ENCODE data around the gene LAGE3. TPM values are rescaled to one million over a fixed set of nuclear protein-coding genes. Genes with fewer than 3 reads are reported as not detected.

LAGE3 gene
- total and polyA plus RNA-seq, 8 donors: 14.9 to 24.2 (median 19.5) TPM

DNA sequence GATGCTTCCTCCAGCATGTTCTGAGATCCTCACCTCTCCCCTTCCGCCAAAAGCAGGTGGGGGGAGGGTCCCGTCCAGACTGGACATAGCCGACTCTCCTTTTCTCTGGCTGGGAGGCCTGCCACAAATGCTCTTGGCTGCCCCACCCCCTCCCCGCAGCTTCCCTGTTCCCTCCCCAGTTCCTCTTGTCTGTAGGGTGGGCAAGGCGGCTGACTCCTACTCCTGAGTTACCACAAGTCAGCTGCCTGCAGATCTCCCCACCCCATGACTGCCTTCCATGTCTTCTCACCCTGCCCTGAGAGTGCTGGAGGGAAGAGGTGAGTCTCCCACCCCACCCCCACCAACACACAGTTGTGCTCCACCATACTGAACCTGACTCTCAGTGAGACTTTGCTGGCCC is 47.7 kb downstream of the LAGE3 start:
- intact Hi-C loops (cut with DNase I): no loop called here
- H3K4me3 ChIP-seq: peak overlapping the region in 1 of 2 donors; percentile 80
- no peaks in the 10 kb centered on the region for H3K9me3 ChIP-seq
- no peaks in the 10 kb centered on the region for H3K27me3 ChIP-seq
- H3K4me1 ChIP-seq: peaks cover 0 to 41% of the 10 kb centered on the region in 2 donors
- peak overlapping the region; percentile 39 to 80 for H3K27ac ChIP-seq
- H3K36me3 ChIP-seq: peaks cover 0 to 44% of the 10 kb centered on the region in 2 donors
- TF ChIP-seq, protein P1, sequence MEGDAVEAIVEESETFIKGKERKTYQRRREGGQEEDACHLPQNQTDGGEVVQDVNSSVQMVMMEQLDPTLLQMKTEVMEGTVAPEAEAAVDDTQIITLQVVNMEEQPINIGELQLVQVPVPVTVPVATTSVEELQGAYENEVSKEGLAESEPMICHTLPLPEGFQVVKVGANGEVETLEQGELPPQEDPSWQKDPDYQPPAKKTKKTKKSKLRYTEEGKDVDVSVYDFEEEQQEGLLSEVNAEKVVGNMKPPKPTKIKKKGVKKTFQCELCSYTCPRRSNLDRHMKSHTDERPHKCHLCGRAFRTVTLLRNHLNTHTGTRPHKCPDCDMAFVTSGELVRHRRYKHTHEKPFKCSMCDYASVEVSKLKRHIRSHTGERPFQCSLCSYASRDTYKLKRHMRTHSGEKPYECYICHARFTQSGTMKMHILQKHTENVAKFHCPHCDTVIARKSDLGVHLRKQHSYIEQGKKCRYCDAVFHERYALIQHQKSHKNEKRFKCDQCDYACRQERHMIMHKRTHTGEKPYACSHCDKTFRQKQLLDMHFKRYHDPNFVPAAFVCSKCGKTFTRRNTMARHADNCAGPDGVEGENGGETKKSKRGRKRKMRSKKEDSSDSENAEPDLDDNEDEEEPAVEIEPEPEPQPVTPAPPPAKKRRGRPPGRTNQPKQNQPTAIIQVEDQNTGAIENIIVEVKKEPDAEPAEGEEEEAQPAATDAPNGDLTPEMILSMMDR (IDR thresholded peaks at IDR 0.05): no peak
- ATAC-seq (peak; percentile 5), DNase-seq (peak in 1 of 4 donors; percentile 71)

GRCh38 chrX:154430916-154431315 is 48.2 kb downstream of the LAGE3 start:
- Histone ChIP-seq H3K27me3 (no peaks in the 10 kb centered on the region), H3K4me1 (peaks cover 0 to 37% of the 10 kb centered on the region in 2 donors), H3K9me3 (no peaks in the 10 kb centered on the region), H3K27ac (peak overlapping the region; percentile 39 to 80), H3K4me3 (peak overlapping the region in 1 of 2 donors; percentile 80), H3K36me3 (peaks cover 0 to 43% of the 10 kb centered on the region in 2 donors)
- ATAC-seq (no peak), DNase-seq (no peak)
- TF ChIP-seq, protein P1 (IDR thresholded peaks at IDR 0.05): no peak
- intact Hi-C loops (cut with DNase I): no loop called here

DNA sequence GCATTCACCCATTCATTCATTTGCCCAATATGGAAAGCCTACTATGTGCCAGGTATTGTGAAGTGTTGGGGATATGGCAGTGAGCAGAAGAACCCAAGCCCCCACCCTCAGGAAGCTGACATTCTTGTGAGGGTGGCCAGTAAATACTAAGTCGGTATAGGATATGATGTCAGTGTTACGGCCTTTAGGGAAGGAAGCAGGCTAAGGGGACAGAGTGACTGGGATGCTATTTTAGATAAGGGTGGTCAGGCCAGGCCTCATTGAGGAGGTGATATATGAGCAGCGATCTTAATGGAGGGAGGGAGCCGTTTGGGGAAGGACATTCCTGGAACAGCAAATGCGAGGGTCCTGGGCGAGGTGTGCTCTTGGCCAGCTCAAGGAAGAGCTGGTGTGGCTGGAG is 48.6 kb downstream of the LAGE3 start:
- Histone ChIP-seq H3K9me3 (no peaks in the 10 kb centered on the region), H3K27me3 (no peaks in the 10 kb centered on the region), H3K4me3 (peak overlapping the region in 1 of 2 donors; percentile 80), H3K27ac (peak overlapping the region; percentile 39 to 80), H3K4me1 (peaks cover 0 to 35% of the 10 kb centered on the region in 2 donors), H3K36me3 (peaks cover 0 to 38% of the 10 kb centered on the region in 2 donors)
- intact Hi-C loops (cut with DNase I): no loop called here
- TF ChIP-seq, protein P1 (IDR thresholded peaks at IDR 0.05): no peak
- DNase-seq (no peak), ATAC-seq (no peak)

GRCh38 chrX:154429711-154430110 is 49.4 kb downstream of the LAGE3 start:
- ATAC-seq (no peak), DNase-seq (no peak)
- TF ChIP-seq, protein P1 (IDR thresholded peaks at IDR 0.05): no peak
- intact Hi-C loops (cut with DNase I): no loop called here
- Histone ChIP-seq H3K27me3 (no peaks in the 10 kb centered on the region), H3K36me3 (peaks cover 0 to 31% of the 10 kb centered on the region in 2 donors), H3K4me1 (peaks cover 0 to 35% of the 10 kb centered on the region in 2 donors), H3K27ac (peak overlapping the region in 1 of 2 donors; percentile 85), H3K9me3 (no peaks in the 10 kb centered on the region), H3K4me3 (peak overlapping the region in 1 of 2 donors; percentile 80)

DNA sequence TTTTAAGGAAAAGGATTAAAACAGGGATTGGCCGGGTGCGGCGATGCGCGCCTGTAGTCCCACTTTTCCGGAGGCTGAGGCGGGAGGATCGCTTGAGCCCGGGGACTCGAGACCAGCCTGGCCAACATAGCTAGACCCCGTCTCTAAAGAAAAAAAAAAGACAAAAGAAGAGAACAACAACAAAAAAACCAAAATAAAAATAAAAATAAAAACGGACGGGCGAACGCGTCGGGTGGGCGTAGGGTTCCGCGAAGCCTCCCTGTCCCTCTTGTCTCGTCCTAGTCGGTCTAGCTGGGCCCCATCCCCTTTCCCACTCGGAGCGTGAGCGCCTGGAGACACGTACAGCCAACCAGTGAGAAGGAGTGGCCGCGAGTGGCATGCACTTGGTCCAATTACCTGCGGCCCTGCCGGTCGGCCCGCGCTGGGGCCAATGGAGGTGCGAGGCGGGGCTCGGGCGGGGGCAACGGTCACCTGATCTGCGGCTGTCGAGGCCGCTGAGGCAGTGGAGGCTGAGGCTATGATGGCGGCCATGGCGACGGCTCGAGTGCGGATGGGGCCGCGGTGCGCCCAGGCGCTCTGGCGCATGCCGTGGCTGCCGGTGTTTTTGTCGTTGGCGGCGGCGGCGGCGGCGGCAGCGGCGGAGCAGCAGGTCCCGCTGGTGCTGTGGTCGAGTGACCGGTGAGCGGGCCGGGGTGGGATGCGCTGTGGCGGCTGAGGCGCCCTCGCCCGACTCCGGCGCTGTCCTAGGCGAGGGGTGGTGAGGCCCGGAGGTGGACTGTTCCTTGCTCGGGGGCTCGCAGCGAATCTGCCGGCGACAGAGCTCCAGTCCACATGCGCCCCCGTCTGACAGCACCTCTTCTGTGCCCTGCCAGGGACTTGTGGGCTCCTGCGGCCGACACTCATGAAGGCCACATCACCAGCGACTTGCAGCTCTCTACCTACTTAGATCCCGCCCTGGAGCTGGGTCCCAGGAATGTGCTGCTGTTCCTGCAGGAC is 50.6 kb downstream of the LAGE3 start, which contains the start of gene ATP6AP1:
TSS of gene ATP6AP1 (plus strand) at position 502 of the 996 bp plus-strand sequence. CDS start at position 518, 16 bp downstream.
- intact Hi-C loops (cut with DNase I): no loop called here
- Histone ChIP-seq H3K4me1 (peaks cover 0 to 39% of the 10 kb centered on the region in 2 donors), H3K36me3 (peaks cover 0 to 18% of the 10 kb centered on the region in 2 donors), H3K4me3 (peak within 1 kb of the TSS; percentile 59 to 80), H3K27me3 (no peaks in the 10 kb centered on the region), H3K27ac (peak within 1 kb of the TSS; percentile 73 to 85), H3K9me3 (no peaks in the 10 kb centered on the region)
- TF ChIP-seq, protein P1 (IDR thresholded peaks at IDR 0.05): no peak
- DNase-seq (peak; percentile 79 to 94 (median 93)), ATAC-seq (peak; percentile 97)
